ENCODE results near the gene CCR5AS.

DNA sequence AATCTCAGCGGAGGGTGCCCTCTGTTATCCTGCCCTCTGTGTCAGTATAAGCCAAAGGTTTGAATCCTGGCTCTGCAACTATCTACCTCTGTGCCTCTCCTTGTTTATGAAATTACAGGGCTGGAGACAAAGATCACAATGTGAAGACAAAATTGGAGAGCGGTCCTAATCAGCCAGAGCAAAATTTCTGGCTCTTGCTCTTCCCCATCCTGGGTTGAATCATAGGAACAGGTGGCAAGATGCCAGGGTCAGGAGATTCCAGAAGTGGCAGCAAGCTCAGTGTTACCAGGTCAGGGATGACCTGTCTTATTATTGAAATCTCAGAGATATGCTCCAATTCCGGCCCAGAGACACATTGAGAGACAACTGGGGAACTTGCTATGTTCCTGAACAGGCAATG is 55.2 kb downstream of the CCR5AS start:
- TF ChIP-seq, protein P1, sequence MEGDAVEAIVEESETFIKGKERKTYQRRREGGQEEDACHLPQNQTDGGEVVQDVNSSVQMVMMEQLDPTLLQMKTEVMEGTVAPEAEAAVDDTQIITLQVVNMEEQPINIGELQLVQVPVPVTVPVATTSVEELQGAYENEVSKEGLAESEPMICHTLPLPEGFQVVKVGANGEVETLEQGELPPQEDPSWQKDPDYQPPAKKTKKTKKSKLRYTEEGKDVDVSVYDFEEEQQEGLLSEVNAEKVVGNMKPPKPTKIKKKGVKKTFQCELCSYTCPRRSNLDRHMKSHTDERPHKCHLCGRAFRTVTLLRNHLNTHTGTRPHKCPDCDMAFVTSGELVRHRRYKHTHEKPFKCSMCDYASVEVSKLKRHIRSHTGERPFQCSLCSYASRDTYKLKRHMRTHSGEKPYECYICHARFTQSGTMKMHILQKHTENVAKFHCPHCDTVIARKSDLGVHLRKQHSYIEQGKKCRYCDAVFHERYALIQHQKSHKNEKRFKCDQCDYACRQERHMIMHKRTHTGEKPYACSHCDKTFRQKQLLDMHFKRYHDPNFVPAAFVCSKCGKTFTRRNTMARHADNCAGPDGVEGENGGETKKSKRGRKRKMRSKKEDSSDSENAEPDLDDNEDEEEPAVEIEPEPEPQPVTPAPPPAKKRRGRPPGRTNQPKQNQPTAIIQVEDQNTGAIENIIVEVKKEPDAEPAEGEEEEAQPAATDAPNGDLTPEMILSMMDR (IDR thresholded peaks at IDR 0.05; ENCODE audit: borderline replicate concordance, extremely low read depth, low read length, poor library complexity, severe bottlenecking), result no peak
- TF ChIP-seq EZH2 (IDR thresholded peaks at IDR 0.05; ENCODE audit: borderline replicate concordance, low read depth, low read length, severe bottlenecking), result no peak
